Activated B cell treated with CpG ODN at 0.5 μM for 24 hours (primary cell): ENCODE measurements around the gene NBAS. TPM values are rescaled to one million over a fixed set of nuclear protein-coding genes. Genes with fewer than 3 reads are reported as not detected.

Source experiments
- ATAC-seq: fragments of 200-7000 bp; cut with Tn5 transposase; one replicate; pipeline ENCODE4 v1.10.0; 2021; ENCODE audit warnings: low read depth, mild to moderate bottlenecking, moderate library complexity
- CTCF ChIA-PET: fragments of 350-600 bp; sonication (Branson Sonifier 250); formaldehyde crosslinking; loops from one replicate; lab custom pipeline; 2021; ENCODE audit warnings: antibody characterized with exemption; lab: Charles Lee
- POLR2A ChIA-PET: fragments of 350-600 bp; sonication (Branson Sonifier 250); formaldehyde crosslinking; loops from one replicate; lab custom pipeline; 2021; ENCODE audit warnings: antibody characterized with exemption; lab: Charles Lee
- DNase-seq: peaks from one replicate; pipeline ENCODE4 v3.0.0; 2022
- H3K27ac Mint-ChIP-seq: one replicate; pipeline ENCODE4 v1.8.0; 2020; ENCODE audit warnings: mixed read lengths
- H3K27me3 Mint-ChIP-seq: one replicate; pipeline ENCODE4 v1.8.0; 2021; ENCODE audit warnings: mixed read lengths
- H3K36me3 Mint-ChIP-seq: one replicate; pipeline ENCODE4 v1.8.0; 2021; ENCODE audit warnings: low read depth, mixed read lengths
- H3K4me1 Mint-ChIP-seq: one replicate; pipeline ENCODE4 v1.8.0; 2021; ENCODE audit warnings: mixed read lengths
- H3K4me3 Mint-ChIP-seq: one replicate; pipeline ENCODE4 v1.8.0; 2020; ENCODE audit warnings: mild to moderate bottlenecking, mixed read lengths
- H3K9me3 Mint-ChIP-seq: one replicate; pipeline ENCODE4 v1.8.0; 2020; ENCODE audit warnings: mixed read lengths
- CTCF ChIP-seq: fragments of 200-600 bp; IDR thresholded peaks from one replicate; pipeline ENCODE4 v1.8.0; 2022; ENCODE audit warnings: antibody characterized with exemption, mild to moderate bottlenecking
- intact Hi-C: fragments of 100-400 bp; cut with micrococcal nuclease; formaldehyde crosslinking; loops from one replicate; pipeline ENCODE4 v1.15.1; 2024
- total RNA-seq: library from RNA; stranded (reverse); gene quantifications from 2 replicates; pipeline ENCODE4 v1.2.3, GENCODE V29; 2022

Gene NBAS
- total RNA-seq, 1 donor from 2014 or later: 40.1 TPM

DNA sequence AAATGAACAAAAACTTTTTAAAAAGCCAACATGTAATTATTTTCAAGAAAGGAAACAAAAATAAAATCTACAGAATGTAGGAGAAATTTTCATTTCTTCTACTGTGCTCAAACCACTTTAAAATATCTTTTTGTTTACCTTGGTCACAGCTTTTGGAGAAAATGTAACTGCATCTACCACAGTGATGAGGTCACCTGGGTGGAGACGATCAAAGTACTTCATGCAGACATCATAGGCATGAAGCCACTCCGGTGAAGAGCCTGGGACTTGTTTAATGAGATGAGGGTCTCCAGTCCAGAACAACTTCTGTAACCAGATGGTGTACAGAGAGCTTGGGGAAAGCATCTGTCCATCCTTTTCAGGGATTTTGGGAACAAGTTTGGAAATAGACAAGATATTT, 285.8 kb downstream of the NBAS start:
- no peak for DNase-seq
- no peaks in the 10 kb centered on the region for H3K27me3 Mint-ChIP-seq
- H3K9me3 Mint-ChIP-seq: no peaks in the 10 kb centered on the region
- no peak for ATAC-seq
- no peak overlapping the region for H3K27ac Mint-ChIP-seq
- POLR2A ChIA-PET: no interaction called here
- no peak for TF ChIP-seq CTCF
- intact Hi-C loops: no loop called here
- H3K4me3 Mint-ChIP-seq: no peak overlapping the region
- H3K36me3 Mint-ChIP-seq: peaks cover 70% of the 10 kb centered on the region
- H3K4me1 Mint-ChIP-seq: no peaks in the 10 kb centered on the region
- CTCF ChIA-PET: interaction anchor here (0.7 kb wide), 1 partner anchor 181 kb away, joined by 3 read pairs; no protein-coding TSS in a partner anchor

DNA sequence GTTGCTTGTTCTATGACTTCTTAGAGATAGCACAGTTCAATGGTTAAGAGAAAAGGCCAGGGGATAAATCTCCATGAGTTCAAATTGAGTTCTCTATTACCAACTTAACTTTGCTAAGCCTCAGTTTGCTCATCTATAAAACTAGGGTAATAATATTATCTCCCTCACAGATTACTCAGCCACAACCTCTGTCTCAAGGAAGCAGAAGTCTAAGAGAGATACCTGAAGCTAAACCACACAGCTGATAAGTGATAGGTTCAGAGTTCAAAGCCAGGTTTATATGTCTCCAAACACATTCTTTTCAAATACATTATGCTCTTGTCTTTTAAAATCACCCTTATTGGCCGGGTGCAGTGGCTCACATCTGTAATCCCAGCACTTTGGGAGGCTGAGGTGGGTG, 287.7 kb downstream of the NBAS start:
- DNase-seq (no peak), ATAC-seq (no peak)
- Mint-ChIP-seq H3K27me3 (no peaks in the 10 kb centered on the region), H3K9me3 (no peaks in the 10 kb centered on the region), H3K36me3 (peaks cover 71% of the 10 kb centered on the region), H3K4me3 (no peak overlapping the region), H3K27ac (no peak overlapping the region), H3K4me1 (no peaks in the 10 kb centered on the region)
- no peak for TF ChIP-seq CTCF
- ChIA-PET POLR2A (no interaction called here), CTCF (no interaction called here)
- intact Hi-C loops: no loop called here

GRCh38 chr2:15272942-15273341, 288.2 kb downstream of the NBAS start:
- no peak for ATAC-seq
- ChIA-PET CTCF (no interaction called here), POLR2A (no interaction called here)
- H3K4me3 Mint-ChIP-seq: no peak overlapping the region
- intact Hi-C loops: no loop called here
- H3K27me3 Mint-ChIP-seq: no peaks in the 10 kb centered on the region
- no peaks in the 10 kb centered on the region for H3K9me3 Mint-ChIP-seq
- peaks cover 73% of the 10 kb centered on the region for H3K36me3 Mint-ChIP-seq
- TF ChIP-seq CTCF: no peak
- no peaks in the 10 kb centered on the region for H3K4me1 Mint-ChIP-seq
- H3K27ac Mint-ChIP-seq: no peak overlapping the region
- DNase-seq: no peak

DNA sequence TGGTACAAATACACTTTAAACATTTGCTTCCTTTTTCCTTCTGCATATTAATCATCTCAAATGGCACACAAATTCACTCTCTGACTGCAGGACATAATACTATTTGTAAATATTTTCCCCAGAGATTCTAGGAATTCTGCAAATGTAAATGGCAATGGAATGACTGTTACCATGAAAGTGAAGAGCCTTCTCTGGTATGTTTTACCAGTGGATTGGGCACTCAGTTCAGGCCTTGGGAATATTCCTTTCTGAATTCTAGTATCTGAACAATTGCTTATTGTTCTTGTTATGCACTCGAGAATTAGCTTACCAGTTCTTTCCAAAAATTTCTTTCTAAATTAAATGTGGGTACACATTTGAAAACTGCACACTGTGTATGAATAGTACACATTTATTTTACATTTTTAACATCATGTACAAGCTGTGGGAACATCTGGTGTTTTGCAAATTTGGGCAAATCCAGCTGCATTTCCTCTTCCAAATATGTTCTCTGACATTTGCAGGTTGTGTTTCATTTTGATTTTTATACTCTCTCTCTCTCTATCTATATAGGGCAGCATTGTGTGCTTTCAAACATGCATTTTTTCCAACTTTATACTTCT, 289.1 kb downstream of the NBAS start:
- ChIA-PET POLR2A (no interaction called here), CTCF (no interaction called here)
- TF ChIP-seq CTCF: no peak
- Mint-ChIP-seq H3K4me3 (no peak overlapping the region), H3K9me3 (no peaks in the 10 kb centered on the region), H3K4me1 (no peaks in the 10 kb centered on the region), H3K36me3 (peaks cover 65% of the 10 kb centered on the region), H3K27ac (no peak overlapping the region), H3K27me3 (no peaks in the 10 kb centered on the region)
- no peak for DNase-seq
- ATAC-seq: no peak
- intact Hi-C loops: no loop called here

DNA sequence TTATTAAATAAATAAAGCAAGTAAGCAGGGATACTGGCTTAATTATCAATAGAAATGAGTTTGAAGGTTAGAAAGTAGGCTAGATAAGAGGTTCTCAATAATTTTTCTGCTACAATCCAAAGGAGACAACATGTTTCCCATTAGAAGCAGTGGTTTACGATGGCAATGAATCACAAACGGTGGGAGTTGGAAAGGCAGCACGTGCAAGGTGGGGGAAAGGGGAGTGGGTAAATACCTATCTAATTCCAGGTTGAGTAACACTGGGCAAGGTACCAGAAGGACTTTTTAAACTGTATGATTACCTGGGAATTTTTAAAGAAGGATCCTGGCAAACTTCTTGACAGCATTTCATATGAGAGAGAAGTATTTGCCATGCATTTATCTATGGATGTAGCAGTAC, 289.9 kb downstream of the NBAS start:
- ChIA-PET POLR2A (no interaction called here), CTCF (no interaction called here)
- no peak for ATAC-seq
- intact Hi-C loops: no loop called here
- no peaks in the 10 kb centered on the region for H3K4me1 Mint-ChIP-seq
- peaks cover 61% of the 10 kb centered on the region for H3K36me3 Mint-ChIP-seq
- no peak for DNase-seq
- H3K9me3 Mint-ChIP-seq: no peaks in the 10 kb centered on the region
- no peak overlapping the region for H3K27ac Mint-ChIP-seq
- no peak for TF ChIP-seq CTCF
- H3K27me3 Mint-ChIP-seq: no peaks in the 10 kb centered on the region
- no peak overlapping the region for H3K4me3 Mint-ChIP-seq
